Adrenal gland (tissue), 12 donors: ENCODE results near the gene ADAMTS12. TPM values are rescaled to one million over a fixed set of nuclear protein-coding genes. Genes with fewer than 3 reads are reported as not detected.
A peak's percentile ranks its signal among the peaks of the same experiment; 100 is the strongest.

Experiments used
- DNase-seq, 7 donors: peaks; one replicate each; pipeline ENCODE4 v3.0.0-alpha.2; 2019 to 2020
- H3K27ac ChIP-seq, 5 donors: fragments of 200-600 bp; sonication (generic) in 4 of 5; 1 replicate in 3 of 5; 2 replicates in 2 of 5; pipeline versions ENCODE4 v1.5.1 to v1.8.0; 2016 to 2020; ENCODE audit warnings: mild to moderate bottlenecking in 1 of 5
- H3K27me3 ChIP-seq: fragments of 200-600 bp; 2 replicates; pipeline ENCODE4 v1.8.0; 2021
- H3K36me3 ChIP-seq, 2 donors: fragments of 200-600 bp; replicated peaks in 1 of 2; 1 replicate in 1 of 2; 2 replicates in 1 of 2; pipeline versions ENCODE4 v1.5.1 to v1.8.0; 2018 to 2022
- H3K4me1 ChIP-seq, 2 donors: fragments of 200-600 bp; replicated peaks in 1 of 2; 1 replicate in 1 of 2; 2 replicates in 1 of 2; pipeline versions ENCODE4 v1.5.1 to v1.8.0; 2018 to 2021
- H3K4me3 ChIP-seq, 4 donors: fragments of 200-600 bp; sonication (generic) in 3 of 4; one replicate each; pipeline ENCODE4 v1.5.1; 2016 to 2018
- H3K9me3 ChIP-seq, 3 donors: fragments of 200-600 bp; sonication (generic) in 1 of 3; replicated peaks in 1 of 3; 1 replicate in 2 of 3; 2 replicates in 1 of 3; pipeline versions ENCODE4 v1.5.1 to v1.8.0; 2016 to 2021
- CTCF ChIP-seq, 6 experiments: fragments of 450-650 bp in 4 of 6; fragments of 200-600 bp in 2 of 6; sonication (generic) in 1 of 6; IDR thresholded peaks; 1 replicate in 5 of 6; 2 replicates in 1 of 6; pipeline versions ENCODE4 v1.5.1 to v1.8.0; 2016 to 2021; ENCODE audit warnings: antibody characterized with exemption in 6 of 6, mild to moderate bottlenecking in 2 of 6, moderate library complexity in 1 of 6
- POLR2A ChIP-seq, 2 donors: fragments of 450-650 bp; IDR thresholded peaks; one replicate each; pipeline ENCODE4 v1.6.1; 2017; ENCODE audit warnings: antibody characterized with exemption in 2 of 2, mild to moderate bottlenecking in 2 of 2, moderate library complexity in 1 of 2
- WGBS, 4 donors: extraction: QIAGEN DNeasy Blood & Tissue Kit in 2 of 4; methylation state at CpG; one replicate each; pipeline versions ENCODE4 v1.1.5 to v1.1.7; 2013 to 2017; 5-methylcytosine and 5-hydroxymethylcytosine counted together
- intact Hi-C, 2 donors: fragments of 100-400 bp; cut with DNase I; formaldehyde crosslinking; loops; one replicate each; pipeline versions ENCODE4 v1.14.1 to v1.15.0; 2022 to 2023
- polyA plus RNA-seq, 3 donors: library from polyadenylated mRNA; stranded (reverse); fragments of 200-250 nt in 2 of 3; fragments of 350-450 nt in 1 of 3; fragmentation: Illumina TruSeq in 1 of 3; extraction: RNeasy Lipid Tissue Mini Kit (QIAGEN cat#74804) in 1 of 3; gene quantifications; one replicate each; pipeline ENCODE4 v1.2.3, GENCODE V29; 2013 to 2014
- total RNA-seq, 9 donors: library from RNA; depleted of rRNA in 4 of 9; stranded (reverse); fragments of >200 nt in 4 of 9; fragments of 120-200 nt in 1 of 9; fragmentation: NEBNext Ultra II Directional in 1 of 9; extraction: Animal tissue kit (Norgen Biotek cat#: 25700) in 1 of 9; gene quantifications; one replicate each; pipeline versions ENCODE4 v1.1.0 to v1.2.4, GENCODE V29; 2013 to 2023
- donor health status: healthy with polysubstance abuse.
- donor health status: Bipolar disorder and iron deficiency.
- donor health status: DM: yes; HTN: yes; CAD: no.
- donor health status: DM: no; HTN: no; CAD: no.
- donor health status: DM: no; HTN: no; CAD: no.
- donor health status: DM: yes; HTN: yes; CAD: no.

The ADAMTS12 gene
- total and polyA plus RNA-seq, 12 donors: 1.9 to 76.1 (median 10.5) TPM

DNA sequence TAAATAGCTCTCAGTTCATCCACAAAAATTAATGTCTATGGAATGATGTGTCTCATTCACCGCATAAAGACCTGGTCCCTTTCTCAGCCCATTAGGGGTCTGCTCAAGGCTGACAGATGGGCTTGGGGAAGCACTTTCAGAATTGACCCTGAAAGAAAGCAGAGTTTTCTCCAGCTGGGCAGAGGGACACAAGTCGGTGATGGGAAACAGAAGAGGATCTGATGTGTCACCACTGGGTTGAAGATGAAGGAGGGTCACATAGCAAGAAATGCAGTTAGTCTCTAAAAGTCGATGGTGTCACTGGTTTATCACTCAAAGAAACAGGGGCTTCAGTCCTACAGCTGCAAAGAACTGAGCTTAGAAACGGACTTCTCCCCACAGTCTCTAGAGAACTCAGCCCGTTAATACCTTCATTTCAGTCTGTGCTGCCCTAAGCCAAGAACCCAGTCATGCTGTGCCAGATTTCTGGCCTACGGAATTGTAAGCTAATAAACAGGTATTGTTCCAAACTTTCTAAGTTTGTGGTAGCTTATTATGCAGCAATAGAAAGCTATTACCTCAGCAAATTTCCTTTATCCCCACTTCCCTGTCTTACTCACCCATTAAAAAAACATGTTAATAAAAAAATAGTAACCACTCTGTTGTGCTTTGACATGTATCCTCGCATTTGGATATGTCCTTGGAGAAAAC, 64.6 kb downstream of the ADAMTS12 start:
- no peak overlapping the region for H3K4me3 ChIP-seq
- H3K36me3 ChIP-seq: no peaks in the 10 kb centered on the region
- H3K4me1 ChIP-seq: peaks cover 0 to 24% of the 10 kb centered on the region in 2 donors
- no peaks in the 10 kb centered on the region for H3K27me3 ChIP-seq
- intact Hi-C loops: no loop called here
- peak overlapping the region in 4 of 5 donors; percentile 29 to 81 (median 67) for H3K27ac ChIP-seq
- DNase-seq: peak in 2 of 7 donors; percentile 30 to 48
- no peak for TF ChIP-seq CTCF (IDR thresholded peaks at IDR 0.05)
- TF ChIP-seq POLR2A (IDR thresholded peaks at IDR 0.05): no peak
- no peaks in the 10 kb centered on the region for H3K9me3 ChIP-seq
- WGBS, 4 donors: 49 to 69% (median 60%) methylated on average over 7 of the region's 7 CpGs

DNA sequence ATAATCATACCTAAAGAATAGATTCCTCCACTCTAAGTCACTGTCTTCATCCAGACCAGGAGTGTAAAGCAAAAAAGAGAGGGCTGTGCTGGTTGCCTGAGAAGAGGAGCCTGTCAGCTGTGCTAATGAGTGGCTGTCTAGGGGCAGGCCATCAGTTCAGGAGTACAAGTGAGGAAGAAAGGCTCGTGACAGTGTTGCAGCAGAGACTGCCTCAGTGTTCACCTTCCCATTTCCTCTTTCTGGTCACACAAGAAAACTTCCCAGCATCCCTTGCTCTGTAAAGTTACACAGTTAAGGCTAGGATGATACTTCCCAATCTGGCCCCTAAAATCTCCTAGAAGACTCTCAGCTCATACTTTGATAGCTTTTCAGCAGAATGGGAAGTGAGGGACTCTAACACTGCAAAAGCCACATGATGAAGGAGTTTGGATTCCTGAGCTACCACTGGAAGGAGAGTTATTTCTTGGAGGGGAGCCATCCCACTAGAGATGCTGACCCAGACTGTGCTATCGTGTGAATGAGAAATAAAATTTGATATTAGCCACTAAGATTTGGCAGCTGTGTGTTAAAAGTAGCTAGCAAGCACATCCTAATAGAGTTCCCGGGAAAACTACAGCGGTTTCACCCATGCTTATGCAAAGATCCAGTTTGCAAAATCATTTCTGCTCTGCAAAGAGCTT, 67.1 kb downstream of the ADAMTS12 start:
- Histone ChIP-seq H3K4me3 (no peak overlapping the region), H3K27me3 (no peaks in the 10 kb centered on the region), H3K36me3 (no peaks in the 10 kb centered on the region), H3K27ac (peak overlapping the region in 1 of 5 donors; percentile 26), H3K9me3 (no peaks in the 10 kb centered on the region), H3K4me1 (peaks cover 0 to 24% of the 10 kb centered on the region in 2 donors)
- WGBS, 4 donors: 49 to 69% (median 56%) methylated on average over 4 of the region's 4 CpGs
- TF ChIP-seq CTCF (IDR thresholded peaks at IDR 0.05) (no peak), POLR2A (IDR thresholded peaks at IDR 0.05) (no peak)
- DNase-seq: peak in 4 of 7 donors; percentile 21 to 31 (median 23)
- intact Hi-C loops: no loop called here

DNA sequence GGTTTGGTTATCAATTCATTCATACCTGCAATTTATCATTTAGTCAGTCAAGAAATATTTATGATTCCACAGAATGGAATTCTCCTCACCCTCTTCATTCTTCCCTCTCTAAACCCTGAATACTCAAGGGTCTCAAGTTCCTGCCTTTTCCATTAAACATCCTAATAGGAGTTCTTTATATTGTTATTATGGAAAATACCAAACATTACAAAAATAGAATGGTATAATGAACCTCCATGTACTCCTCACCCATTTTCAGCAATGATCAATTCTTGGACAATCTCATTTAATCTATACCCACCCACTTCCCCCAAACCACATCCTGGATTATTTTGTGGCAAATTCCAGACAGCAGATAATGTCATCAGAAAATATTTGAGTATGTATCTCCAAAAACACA, 74.5 kb downstream of the ADAMTS12 start:
- no peaks in the 10 kb centered on the region for H3K9me3 ChIP-seq
- peaks cover 0 to 4% of the 10 kb centered on the region in 2 donors for H3K4me1 ChIP-seq
- DNase-seq: no peak
- no peak overlapping the region for H3K4me3 ChIP-seq
- intact Hi-C loops: no loop called here
- TF ChIP-seq CTCF (IDR thresholded peaks at IDR 0.05): no peak
- TF ChIP-seq POLR2A (IDR thresholded peaks at IDR 0.05): no peak
- no peak overlapping the region for H3K27ac ChIP-seq
- no peaks in the 10 kb centered on the region for H3K36me3 ChIP-seq
- no peaks in the 10 kb centered on the region for H3K27me3 ChIP-seq

- no peak overlapping the region for H3K4me3 ChIP-seq
- TF ChIP-seq CTCF (IDR thresholded peaks at IDR 0.05): no peak
- TF ChIP-seq POLR2A (IDR thresholded peaks at IDR 0.05): no peak
- no peak overlapping the region for H3K27ac ChIP-seq
- WGBS, 4 donors: 36 to 65% (median 43%) methylated on average over 1 of the region's 1 CpG
- no peaks in the 10 kb centered on the region for H3K27me3 ChIP-seq
- no peaks in the 10 kb centered on the region for H3K9me3 ChIP-seq
- no peaks in the 10 kb centered on the region for H3K36me3 ChIP-seq
- DNase-seq: no peak
- intact Hi-C loops: no loop called here
- peaks cover 0 to 4% of the 10 kb centered on the region in 2 donors for H3K4me1 ChIP-seq
These were observed 75.0 kb downstream of the ADAMTS12 start for GRCh38 chr5:33816791-33817190.
